HG02571 (cell line): ENCODE measurements around the gene SLC12A8.

Experiments
- ATAC-seq: cut with Tn5 transposase; IDR thresholded peaks from one replicate; pipeline ENCODE4 v1.9.1; 2021; ENCODE audit warnings: mild to moderate bottlenecking, moderate library complexity; ENCODE audit not compliant: unreplicated experiment

Gene SLC12A8

DNA sequence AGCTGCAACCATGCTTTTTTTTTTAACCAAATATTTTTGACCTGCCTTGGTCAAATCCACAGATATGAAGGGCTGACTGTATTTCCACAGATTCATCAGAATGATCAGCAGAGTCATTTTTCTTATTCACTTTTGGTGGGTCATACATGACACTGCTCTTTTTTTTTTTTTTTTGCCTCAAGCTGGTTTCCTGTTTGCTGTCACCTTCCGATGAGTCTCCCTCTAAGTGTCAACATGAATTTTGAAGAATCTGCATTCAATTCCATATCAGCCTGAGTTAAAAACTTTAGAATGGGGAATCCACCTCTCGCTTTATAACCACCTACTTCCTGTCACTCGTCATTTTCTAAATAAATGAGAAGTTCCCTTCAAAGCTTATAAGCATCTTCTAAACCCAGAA is 2.2 kb upstream of the SLC12A8 start:
- ATAC-seq: no peak

DNA sequence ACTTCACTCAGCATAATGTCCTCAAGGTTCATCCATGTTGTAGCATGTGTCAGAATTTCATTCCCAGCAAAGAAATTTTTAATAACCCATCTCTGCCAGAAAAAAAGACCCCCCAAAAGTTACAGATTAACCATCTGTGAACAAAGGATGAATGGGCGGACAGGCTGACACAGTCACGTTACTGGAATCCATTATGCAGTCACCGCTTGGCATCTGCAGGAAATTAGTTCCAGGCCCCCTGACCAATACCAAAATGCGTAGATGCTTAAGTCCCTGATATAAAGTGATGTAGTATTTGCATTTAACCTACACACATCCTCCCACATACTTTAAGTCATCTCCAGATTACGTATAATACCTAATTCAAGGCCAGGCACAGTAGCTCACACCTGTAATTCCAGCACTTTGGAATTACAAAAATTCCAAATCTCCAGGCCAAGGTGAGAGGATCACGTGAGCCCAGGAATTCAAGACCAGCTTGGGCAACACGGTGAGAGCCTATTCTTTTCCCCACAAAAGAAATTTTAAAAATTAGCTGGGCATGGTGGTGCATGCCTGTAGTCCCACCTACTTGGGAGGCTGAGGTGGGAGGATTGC is 1.5 kb upstream of the SLC12A8 start:
- no peak for ATAC-seq

DNA sequence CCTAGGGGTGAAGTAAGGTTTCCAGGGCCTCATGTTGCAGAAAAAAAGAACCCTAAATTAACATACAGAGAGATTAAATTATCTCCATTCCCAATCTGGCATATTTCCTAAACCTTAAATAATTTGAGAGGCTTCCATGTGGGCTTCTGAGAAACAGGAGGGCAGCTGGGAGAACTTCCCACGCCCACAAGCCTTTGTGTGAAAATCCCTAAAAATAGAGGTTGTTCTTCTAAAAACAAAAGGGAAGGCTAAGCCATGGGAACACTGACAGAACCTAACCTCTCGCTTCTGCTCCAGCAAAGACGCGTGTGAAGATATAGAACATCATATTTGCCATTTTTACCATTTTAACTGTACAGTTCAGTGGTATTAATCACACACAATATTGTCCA is 812 bp upstream of the SLC12A8 start:
- no peak for ATAC-seq

DNA sequence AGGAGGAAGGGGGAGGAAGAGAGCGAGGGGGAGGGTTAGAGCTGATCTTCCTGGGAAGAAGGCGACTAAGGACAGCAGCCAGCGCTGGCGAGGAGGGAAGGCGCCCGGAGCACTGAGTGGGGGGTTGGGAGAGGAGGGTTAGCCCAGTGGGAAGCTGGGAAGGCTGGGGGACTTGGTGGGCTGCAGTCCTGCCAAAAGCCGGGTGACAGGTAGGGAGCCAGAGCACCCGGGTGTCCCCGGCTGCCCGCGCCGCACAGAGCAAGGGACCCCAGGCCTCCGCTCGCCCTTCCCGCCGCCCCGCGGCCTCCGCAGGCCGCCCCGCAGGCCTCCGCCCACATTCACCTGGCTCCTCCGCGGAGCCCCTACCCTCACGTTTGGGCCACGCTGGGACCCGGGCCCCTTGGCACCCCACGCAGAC is 448 bp downstream of the SLC12A8 start:
- ATAC-seq: no peak

DNA sequence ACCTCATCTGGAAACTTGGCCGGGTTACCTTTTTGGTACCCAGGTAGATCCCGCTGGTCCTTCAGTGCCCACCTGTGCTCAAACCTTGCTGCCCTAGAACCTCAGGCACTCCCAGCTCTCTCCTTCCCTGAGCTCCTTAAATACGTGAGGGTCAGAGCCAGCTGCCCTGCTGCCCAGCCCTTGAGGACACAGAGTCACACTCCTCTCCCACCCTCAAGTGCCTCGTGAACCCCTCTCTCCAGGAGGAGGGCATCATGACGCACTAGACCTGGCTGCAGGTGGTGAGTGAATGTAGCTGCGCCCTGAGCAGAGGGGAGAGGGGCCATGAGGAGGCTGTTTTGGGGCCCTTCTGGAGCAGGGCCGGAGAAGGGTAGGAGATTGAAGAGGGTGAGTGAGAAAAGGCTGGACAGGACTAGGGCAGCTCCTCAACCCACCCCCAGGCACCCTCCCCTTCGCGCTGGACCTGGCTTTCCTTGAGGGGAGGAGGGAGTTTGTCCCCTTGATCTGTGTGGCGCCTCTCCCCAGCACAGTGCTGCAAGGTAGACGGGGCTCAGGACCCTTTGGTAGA is 941 bp downstream of the SLC12A8 start:
- no peak for ATAC-seq

DNA sequence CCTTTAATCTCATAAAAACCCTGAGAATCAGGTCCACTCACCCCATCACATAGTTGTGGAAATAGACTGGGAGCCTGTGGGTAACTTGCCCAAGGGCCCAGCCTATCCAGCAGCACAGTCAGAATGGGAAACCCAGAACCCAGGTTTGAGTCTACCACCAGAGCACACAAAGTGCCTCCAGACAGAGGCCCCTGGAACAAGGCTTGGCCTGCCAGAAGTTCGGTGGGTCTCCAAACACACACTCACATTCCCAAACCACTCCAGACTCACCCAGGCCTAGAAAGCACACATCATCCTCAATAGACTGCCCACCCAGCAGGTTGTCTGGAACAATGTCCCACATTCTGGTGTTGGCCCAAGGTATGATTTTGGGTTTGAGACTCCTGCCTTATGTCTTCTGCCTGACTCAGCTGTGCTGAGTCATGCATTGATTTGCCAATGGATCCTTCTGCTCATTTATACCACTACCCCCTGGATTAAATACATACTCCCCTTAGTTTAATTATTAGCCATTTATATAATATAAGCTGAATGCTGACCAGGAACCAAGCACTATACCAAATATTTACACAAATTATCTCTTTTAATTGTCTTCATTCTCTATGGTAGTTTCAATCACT is 4.5 kb downstream of the SLC12A8 start:
- ATAC-seq: no peak

DNA sequence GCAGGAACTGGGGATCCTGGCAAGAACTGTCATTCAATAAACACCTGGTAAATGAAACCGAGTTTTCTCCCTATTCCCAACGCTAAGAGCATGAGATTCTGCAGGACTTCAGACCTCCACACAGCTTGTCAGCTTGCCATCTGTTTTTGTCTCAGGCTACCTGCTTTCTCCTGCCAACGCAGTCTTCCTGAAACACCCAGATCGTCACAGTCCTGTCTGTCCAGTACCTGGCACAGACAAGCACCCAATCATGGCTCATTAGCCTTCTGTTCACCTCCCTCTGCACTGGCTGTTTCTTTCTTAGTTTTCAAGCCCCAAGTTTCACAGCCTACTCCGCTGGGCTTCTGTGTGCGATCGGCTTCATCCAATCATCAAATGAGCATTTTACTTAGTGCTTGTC is 5.0 kb downstream of the SLC12A8 start:
- ATAC-seq: no peak

DNA sequence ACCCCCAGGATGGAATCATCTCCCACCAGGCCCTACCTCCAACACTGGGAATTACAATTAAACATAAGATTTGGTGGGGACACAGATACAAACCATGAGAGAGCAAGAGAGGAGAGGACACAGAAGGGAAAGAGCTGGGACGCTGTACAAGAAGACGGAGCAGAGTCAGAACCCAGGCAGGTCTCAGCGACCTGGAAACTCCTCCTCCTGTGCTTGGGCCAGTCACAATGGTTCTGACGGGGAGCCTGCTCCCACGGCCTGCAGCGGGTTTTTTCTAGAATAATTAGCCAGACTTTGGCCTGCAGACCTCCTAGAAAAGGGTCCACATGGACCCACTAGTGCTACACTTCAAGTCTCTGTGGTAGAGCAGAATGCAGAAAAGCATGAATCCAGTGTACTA is 5.6 kb downstream of the SLC12A8 start:
- ATAC-seq: no peak

DNA sequence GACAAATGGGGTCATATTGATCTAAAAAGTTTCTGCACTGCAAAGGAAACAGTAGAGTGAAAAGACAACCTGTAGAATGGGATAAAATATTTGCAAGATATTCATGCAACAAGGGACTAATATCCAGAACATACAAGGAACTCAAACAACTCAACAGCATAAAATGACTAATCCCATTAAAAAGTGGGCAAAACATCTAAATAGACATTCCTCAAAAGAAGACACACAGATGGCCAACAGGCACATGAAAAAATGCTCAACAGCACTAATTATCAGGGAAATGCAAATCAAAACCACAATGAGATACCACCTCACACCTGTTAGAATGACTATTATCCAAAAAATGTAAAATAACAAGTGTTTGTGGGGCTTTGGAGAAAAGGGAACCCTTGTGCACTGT is 8.8 kb downstream of the SLC12A8 start:
- no peak for ATAC-seq

DNA sequence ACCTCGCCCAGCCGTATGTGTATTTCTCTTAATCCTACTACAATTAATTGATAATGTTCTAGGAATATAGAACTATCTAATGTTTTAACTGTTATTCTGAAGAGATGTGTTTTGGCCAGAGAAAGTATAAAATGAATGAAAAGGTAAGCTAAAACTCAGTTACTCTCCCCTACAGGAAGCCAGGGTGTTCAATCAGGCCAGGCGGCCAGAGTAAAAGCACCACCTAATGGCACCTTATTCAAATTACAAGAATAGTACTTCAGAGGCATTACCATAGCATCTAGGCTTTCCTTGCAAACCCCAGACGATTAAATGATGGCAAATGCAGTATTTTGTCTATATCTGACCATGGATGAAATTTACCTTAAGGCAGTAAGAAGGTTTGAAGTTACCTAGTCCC is 10.4 kb downstream of the SLC12A8 start:
- no peak for ATAC-seq

DNA sequence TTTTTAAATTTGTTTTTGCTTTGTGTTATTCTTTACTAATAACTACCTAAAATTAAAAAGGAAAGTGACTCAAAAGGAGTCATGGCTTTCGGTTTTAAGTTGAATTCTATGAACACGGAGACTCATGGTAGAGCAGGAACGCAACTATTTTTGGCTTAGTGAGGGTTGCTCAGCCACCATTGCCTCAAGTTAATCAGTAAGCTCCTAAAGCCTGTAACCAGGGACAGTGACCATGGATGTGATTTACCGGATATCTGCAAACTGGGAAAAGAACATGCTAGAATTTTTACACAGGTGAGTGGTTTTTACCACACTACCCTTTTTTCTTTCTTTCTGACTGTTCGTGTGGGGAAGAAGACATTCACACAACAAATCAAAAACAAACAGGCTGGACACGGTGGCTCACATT is 11.8 kb downstream of the SLC12A8 start:
- peak; percentile 87 for ATAC-seq

DNA sequence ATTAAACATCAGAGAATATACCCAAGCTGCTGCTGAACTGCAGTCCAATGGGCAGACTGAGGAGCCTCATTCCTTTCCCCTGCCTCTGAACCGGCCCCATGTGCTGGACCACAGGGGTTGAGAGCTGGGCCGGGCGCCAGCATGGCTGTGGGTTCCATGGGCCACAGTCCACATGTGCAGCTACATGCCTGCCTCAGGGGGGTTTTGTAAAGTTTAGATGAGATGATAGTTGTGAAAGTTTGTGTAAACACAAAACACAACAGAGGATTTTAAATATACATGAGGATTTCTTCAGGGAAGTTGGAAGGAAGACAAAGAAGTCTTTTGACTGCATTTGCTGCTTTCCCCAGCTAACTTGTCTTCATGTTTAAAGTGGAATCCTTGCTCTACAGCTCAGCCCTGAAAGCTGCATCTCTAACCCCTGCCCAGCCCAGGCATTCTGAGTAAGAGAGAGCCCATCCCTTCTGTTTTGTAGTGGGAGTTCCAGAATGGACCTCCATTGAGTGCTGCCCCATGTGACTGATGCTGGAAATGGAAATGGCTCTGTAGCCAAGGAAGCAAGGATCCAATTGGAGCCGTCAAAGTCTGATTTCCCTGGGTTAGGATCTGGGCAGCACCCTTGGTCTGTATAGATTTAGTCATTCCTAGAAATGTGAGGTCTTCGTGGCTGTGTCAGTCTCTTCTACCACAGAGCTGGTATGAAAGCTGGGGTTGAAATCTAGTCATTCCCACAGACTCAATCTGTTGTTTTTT is 17.5 kb downstream of the SLC12A8 start:
- ATAC-seq: no peak

DNA sequence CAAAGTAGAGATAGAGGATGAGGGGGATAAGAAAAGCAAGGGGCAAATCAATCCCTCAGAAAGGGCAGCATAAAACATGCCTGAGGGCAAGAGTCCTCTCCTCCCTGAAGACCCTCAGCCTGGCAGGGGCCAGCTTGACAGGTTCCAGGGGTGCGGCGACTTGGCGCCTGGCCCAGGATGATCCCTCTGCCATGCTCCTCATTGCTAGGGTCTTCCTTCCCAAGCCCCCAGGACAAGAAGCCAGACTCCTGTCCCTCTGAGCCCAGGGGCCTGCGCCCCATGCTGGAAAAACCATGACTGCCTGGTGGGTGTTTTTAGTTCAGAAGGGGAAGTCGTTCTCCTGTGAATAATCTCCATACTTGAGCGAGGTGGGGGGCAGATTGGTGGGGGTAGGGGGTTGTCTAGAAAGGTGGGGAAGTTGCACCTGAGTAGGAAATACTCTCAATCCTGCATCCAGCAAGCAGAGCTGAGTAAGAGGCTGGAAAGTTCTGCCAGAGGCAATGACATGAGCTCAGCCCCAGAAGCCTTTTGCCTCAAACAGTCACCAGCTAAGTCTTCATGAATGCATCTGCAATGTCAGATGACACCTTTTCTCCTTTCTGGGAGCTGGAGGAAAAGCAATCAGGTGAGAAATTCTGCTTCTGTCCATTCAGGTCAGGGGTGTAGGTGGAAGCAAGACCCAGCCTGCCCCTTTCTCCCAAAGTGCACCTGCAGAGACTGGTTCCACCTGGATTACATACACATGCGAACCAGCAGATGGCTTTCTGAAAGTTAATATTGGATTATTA is 18.3 kb downstream of the SLC12A8 start:
- ATAC-seq: no peak

DNA sequence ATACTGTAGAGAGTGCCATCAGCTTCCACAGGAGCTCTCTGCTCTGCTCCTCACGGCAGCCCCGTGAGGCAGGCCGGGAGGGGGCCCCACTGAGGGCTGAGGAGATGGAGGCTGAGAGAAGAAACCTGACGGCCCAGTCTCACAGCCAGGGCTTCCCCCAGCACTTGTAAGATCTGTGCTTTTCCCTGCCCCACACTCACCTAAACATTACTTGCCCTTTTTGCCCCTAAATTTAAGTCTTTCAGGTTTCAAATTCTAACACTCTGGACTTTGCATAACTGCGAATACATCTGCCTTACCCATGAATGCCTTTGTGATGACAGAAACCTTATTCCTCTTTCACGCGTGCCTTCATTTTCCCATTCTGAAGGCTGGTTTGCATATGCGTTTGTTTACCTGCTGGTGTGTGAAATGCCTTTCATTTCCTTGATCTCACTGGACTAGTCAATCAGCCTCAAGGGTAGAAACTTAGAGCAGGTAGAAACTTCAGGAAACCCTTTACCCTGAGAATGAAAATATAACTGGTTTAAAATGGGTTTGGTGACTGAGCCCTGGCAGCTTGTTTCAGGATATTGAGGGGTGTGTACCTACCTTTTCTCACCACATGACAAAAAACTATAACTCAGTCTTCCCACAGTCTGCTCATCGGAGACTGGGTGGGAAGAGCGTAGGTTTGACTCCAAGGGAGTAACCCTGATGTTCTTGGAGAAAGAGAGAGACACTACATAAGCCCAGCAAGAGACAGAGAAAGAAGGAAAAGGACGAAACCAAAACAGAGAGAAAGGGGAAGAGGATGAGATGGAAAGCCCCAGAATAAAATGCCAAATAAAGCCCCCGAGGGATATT is 20.1 kb downstream of the SLC12A8 start:
- ATAC-seq: peak; percentile 64

DNA sequence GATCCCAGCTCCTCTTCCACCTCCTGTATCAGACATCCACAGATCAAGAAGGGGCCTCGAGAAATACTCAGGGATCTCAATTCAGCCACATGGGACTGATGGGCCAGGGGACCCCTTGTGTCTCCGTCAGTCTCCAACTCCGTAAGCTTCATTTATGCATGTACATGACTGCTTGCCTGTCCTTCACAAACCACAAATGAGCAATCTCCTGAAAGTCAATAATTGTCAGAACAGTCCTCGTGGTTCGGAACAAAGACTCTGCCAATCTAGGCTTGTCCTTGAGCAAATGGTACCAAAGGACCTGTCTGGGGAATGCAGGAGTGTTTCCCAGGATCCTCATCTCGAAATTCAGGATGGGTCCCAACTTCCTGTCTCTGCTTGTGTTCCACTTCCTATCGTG is 20.8 kb downstream of the SLC12A8 start:
- no peak for ATAC-seq

DNA sequence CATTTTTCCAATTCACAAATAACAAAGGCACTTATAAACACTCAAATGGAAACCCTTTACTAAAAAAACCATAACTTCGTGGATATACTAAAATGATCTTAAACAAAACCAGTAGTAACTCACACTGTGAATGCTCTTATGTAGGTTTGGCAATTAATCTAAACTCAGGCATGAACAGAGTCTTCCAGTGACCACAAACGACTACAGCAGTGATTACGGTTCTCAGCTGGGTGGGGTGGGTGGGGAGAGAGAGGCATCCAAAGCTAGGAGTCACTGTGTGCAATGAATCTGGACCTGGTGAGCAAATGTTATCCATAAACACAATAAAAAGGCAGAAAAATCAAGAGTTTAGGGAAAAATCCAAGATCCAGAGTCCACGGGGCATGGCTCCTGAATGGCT is 21.3 kb downstream of the SLC12A8 start:
- no peak for ATAC-seq

DNA sequence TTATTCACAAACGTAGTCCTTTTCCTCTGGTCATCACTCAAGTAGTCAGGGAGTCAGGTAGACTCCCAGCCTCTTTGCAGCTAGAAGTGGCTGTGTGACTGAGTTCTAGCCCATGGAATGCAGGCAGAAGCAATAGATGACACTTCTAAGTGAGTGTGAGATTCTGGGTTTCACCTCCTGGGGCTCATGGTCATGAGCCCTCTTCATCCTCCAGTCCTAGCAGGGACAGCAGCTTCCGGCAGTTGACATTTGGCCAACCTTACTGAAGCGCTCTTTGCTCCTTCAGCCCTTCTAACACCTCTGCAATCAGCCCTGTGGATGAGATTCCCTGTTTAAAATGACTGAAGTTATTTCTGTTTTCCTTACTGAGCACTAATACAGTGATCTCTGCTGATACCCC is 21.8 kb downstream of the SLC12A8 start:
- no peak for ATAC-seq

DNA sequence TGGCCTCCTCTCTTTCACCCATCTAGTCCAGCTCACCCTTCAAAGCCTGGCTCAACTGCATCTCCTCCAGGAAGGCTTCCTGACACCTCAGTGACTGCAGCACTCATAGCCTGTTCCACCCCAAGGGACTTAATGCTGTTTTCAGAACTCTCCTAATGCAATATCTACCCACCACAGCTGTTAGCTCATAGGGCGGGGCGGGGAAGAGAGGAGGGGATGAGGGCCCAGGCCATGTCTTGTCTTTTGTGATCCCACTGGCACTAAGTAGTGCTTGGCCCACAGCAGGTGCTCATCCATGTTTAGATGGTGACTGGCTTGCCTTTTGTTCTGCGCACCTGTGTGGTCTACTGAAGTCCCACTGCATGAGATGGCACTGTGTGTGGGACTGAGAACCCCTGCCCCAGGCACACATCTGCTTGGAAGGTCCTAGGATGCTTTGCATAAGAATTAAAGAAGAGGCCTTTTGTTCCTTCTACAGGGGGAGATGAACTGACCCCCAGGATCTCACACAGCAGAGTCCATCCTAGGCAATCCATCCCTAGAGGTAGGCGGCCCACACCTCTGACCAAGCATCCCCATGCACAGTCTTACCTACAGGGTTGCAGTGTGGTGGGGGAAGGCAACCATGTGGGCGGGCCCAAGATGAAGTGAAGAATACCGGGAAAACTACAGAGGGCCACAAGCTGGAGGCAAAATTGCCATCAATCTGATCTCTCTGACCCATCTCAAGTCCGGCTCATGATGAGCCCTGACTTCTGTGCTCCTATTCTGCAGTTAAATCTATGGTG is 23.0 kb downstream of the SLC12A8 start:
- no peak for ATAC-seq

DNA sequence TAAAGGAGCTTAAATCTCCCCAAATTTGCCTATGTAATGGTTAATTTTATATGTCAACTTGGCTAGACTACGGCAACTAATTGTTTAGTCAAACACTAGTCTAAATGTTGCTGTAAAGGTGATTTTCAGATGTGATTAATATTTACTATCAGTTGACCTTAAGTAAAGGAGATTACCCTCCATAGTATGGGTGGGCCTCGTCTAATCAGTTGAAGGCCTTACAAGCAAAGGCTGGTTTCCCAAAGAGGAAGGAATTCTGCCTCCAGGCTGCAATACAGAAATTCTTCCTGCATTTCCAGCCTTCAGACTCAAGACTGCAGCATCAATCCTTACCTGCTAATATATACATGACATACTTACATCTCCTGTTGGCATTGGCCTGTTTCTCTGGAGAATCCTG is 23.6 kb downstream of the SLC12A8 start:
- no peak for ATAC-seq

DNA sequence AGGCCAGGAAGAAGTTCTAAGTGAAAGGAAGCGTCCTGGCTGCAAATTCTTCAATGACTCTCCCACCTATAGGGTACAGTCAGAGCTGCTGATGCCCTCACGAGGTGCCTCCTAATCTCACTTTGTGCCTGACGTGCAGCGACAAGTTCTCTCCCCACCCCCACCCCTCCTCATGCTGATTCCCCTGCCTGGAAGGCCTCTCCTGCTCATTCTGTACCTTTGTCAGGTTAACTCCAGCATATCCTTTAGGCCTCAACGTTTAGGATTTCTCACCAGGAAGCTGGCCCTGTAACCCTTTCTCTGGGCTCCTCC is 25.0 kb downstream of the SLC12A8 start:
- ATAC-seq: no peak
